Osteoblast (primary cell): ENCODE results near the gene BRK1. TPM values are rescaled to one million over a fixed set of nuclear protein-coding genes. Genes with fewer than 3 reads are reported as not detected.
"Not testable (repeated sequence)": the region's sequence is repeated elsewhere in the genome, so short reads cannot be mapped to it uniquely, and the experiment has no call there.

Experiments
- DNase-seq: peaks from one replicate; pipeline ENCODE4 v3.0.0; 2011; ENCODE audit warnings: low spot score, mixed read lengths; ENCODE audit not compliant: insufficient read length; ENCODE audit errors: missing footprints
- H2AFZ ChIP-seq: 2 replicates; pipeline ENCODE4 v1.6.0; 2011; ENCODE audit warnings: mild to moderate bottlenecking, low read length
- H3K27ac ChIP-seq: 2 replicates; pipeline ENCODE4 v1.5.1; 2011; ENCODE audit warnings: mild to moderate bottlenecking, low read depth, low read length, moderate library complexity
- H3K27me3 ChIP-seq: 2 replicates; pipeline ENCODE4 v1.6.0; 2012; ENCODE audit warnings: mild to moderate bottlenecking, control low read depth, inconsistent platforms, low read length, moderate library complexity; ENCODE audit not compliant: insufficient read depth
- H3K36me3 ChIP-seq: 2 replicates; pipeline ENCODE4 v1.5.1; 2011; ENCODE audit warnings: mild to moderate bottlenecking, low read length, control low read depth, moderate library complexity; ENCODE audit not compliant: insufficient read depth
- H3K4me1 ChIP-seq: 2 replicates; pipeline ENCODE4 v1.5.1; 2011; ENCODE audit warnings: mild to moderate bottlenecking, low read length, control low read depth, moderate library complexity; ENCODE audit not compliant: insufficient read depth
- H3K4me2 ChIP-seq: 2 replicates; pipeline ENCODE4 v1.6.0; 2011; ENCODE audit warnings: mild to moderate bottlenecking, low read length; ENCODE audit not compliant: insufficient read depth
- H3K4me3 ChIP-seq: fragments of 200-600 bp; sonication (generic); 3 replicates; pipeline ENCODE4 v1.5.1; 2012; ENCODE audit warnings: mild to moderate bottlenecking, low read length, inconsistent platforms; ENCODE audit not compliant: insufficient read depth
- H3K79me2 ChIP-seq: 2 replicates; pipeline ENCODE4 v1.6.0; 2012; ENCODE audit warnings: mild to moderate bottlenecking, low read length, control low read depth, inconsistent platforms; ENCODE audit not compliant: insufficient read depth
- H3K9me3 ChIP-seq: 2 replicates; pipeline ENCODE4 v1.5.1; 2011; ENCODE audit warnings: low read depth, low read length, control low read depth
- H4K20me1 ChIP-seq: 2 replicates; pipeline ENCODE4 v1.6.0; 2012; ENCODE audit warnings: mild to moderate bottlenecking, low read length, control low read depth; ENCODE audit not compliant: insufficient read depth
- total RNA-seq: library from RNA; depleted of rRNA; stranded (reverse); fragments of >200 nt; gene quantifications from 2 replicates; pipeline ENCODE4 v1.2.3, GENCODE V29; 2012
- TF ChIP-seq, protein P1 (sequence below): IDR thresholded peaks from 2 replicates; pipeline ENCODE4 v1.5.1; 2011; ENCODE audit warnings: mild to moderate bottlenecking, low read depth, low read length, moderate library complexity; ENCODE audit errors: extremely low read depth

BRK1 gene
- total RNA-seq, 1 donor: 114 TPM

DNA sequence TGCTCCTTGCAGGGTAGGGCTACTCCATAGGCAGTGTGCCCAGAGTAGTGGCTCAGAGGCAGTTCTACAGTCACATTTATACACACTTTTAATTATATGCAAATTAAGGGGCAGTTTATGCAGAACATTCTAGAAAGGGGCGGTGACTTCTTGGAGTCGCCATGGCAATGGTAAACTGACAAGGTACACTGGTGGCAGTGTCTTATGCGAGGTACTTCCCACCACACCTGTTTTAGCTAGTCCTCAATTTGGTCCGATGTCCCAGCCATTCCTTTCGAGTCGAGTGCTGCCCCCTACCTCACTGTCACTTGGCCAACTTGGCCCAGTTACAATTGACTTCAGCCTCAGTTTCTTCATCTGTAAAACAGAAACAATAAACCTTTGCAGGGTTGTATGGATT is 45.5 kb downstream of the BRK1 start:
- no peak for DNase-seq
- no peak overlapping the region for H3K27ac ChIP-seq
- H3K36me3 ChIP-seq: no peaks in the 10 kb centered on the region
- peaks cover 8% of the 10 kb centered on the region for H3K4me1 ChIP-seq
- H2AFZ ChIP-seq: no peak overlapping the region
- no peaks in the 10 kb centered on the region for H3K9me3 ChIP-seq
- H3K79me2 ChIP-seq: peaks cover 8% of the 10 kb centered on the region
- H4K20me1 ChIP-seq: no peaks in the 10 kb centered on the region
- TF ChIP-seq, protein P1, sequence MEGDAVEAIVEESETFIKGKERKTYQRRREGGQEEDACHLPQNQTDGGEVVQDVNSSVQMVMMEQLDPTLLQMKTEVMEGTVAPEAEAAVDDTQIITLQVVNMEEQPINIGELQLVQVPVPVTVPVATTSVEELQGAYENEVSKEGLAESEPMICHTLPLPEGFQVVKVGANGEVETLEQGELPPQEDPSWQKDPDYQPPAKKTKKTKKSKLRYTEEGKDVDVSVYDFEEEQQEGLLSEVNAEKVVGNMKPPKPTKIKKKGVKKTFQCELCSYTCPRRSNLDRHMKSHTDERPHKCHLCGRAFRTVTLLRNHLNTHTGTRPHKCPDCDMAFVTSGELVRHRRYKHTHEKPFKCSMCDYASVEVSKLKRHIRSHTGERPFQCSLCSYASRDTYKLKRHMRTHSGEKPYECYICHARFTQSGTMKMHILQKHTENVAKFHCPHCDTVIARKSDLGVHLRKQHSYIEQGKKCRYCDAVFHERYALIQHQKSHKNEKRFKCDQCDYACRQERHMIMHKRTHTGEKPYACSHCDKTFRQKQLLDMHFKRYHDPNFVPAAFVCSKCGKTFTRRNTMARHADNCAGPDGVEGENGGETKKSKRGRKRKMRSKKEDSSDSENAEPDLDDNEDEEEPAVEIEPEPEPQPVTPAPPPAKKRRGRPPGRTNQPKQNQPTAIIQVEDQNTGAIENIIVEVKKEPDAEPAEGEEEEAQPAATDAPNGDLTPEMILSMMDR: no peak
- H3K4me3 ChIP-seq: no peak overlapping the region
- no peaks in the 10 kb centered on the region for H3K27me3 ChIP-seq
- H3K4me2 ChIP-seq: no peak overlapping the region

DNA sequence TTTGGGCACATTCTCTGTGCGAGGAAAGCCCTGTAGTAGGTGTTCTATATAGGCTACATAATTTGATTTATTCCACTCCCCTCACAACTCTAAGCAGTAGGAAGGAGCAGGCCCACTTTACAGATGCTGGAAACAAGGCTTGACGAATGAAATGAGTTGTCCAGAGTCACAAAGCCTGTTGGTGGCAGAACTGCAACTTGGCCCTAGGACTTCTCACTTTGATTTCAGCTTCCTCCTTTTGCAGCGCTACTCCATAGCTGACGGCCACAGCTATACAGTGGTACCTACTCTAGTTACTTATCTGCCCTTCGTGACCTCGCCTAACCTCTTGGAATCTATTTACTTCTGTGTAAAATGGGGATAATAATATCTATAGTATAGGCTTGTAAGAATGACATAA is 46.7 kb downstream of the BRK1 start:
- Histone ChIP-seq H2AFZ (no peak overlapping the region), H3K4me2 (no peak overlapping the region), H3K36me3 (no peaks in the 10 kb centered on the region), H3K79me2 (peaks cover 11% of the 10 kb centered on the region), H3K9me3 (no peaks in the 10 kb centered on the region), H4K20me1 (no peaks in the 10 kb centered on the region), H3K4me3 (no peak overlapping the region), H3K27me3 (no peaks in the 10 kb centered on the region), H3K27ac (no peak overlapping the region), H3K4me1 (peaks cover 8% of the 10 kb centered on the region)
- TF ChIP-seq, protein P1: no peak
- no peak for DNase-seq

DNA sequence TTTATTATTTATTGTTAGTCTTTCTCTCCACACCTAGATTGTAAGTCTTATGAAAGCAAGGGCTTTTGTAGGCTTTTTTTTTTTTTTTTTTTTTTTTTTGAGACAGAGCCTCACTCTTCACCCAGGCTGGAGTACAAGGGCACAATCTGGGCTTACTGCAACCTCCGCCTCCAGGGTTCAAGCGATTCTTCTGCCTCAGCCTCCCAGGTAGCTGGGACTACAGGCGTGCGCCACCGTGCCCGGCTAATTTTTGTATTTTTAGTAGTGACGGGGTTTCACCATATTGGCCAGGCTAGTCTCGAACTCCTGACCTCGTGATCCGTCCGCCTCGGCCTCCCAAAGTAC is 48.7 kb downstream of the BRK1 start:
- Histone ChIP-seq H3K4me3 (peak overlapping the region; percentile 98), H3K4me2 (peak overlapping the region; percentile 95), H3K79me2 (peaks cover 15% of the 10 kb centered on the region), H2AFZ (peak overlapping the region; percentile 96)
- H3K4me1 ChIP-seq, H3K36me3 ChIP-seq, DNase-seq, H3K9me3 ChIP-seq, H3K27me3 ChIP-seq, H4K20me1 ChIP-seq, H3K27ac ChIP-seq: not testable (repeated sequence)

DNA sequence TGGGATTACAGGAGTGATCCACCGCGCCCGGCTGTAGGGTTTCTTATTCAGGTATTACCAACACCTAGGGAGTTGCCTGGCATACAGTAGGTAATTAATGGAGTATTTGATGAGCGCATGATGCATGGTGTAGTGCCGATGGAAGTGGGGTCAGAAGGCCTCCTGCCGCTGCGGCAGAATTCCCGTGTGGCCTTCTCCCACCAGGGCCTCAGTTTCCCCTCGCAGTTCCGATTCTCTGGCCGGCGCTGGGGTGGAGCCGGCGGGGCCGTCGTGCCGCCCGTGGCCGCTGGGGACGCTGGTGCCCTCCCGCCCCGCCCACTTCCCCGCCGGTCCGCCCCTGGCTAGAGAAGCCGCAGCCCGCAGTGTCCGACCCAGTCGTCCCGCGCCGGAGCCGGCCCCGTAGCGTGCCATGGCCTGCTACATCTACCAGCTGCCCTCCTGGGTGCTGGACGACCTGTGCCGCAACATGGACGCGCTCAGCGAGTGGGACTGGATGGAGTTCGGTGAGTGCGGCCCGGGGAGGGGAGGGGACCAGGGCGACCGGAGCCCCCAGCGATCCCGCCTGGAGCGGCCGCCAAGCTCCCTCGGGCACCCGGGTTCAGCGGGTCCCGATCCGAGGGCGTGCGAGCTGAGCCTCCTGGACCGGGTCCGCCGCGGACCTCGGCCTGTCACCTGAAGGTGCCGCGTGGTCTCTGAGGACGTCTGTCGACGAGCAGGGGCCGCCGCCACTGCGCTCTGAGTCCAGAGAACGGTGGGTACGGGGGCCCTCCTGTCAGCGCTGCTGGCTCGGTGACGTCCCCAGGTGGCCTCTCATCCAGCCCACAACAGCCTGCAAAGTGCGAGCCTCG is 49.3 kb downstream of the BRK1 start, which contains the start of gene IRAK2:
Gene IRAK2, plus strand, starts transcription at position 374 of the 848 bp plus-strand sequence. Its CDS starts 36 bp downstream, at position 410.
- peak; percentile 98 for DNase-seq
- Histone ChIP-seq H3K36me3 (no peaks in the 10 kb centered on the region), H3K9me3 (no peaks in the 10 kb centered on the region), H2AFZ (peak within 1 kb of the TSS; percentile 96), H3K79me2 (peaks cover 15% of the 10 kb centered on the region), H4K20me1 (no peaks in the 10 kb centered on the region), H3K27me3 (no peaks in the 10 kb centered on the region), H3K4me3 (peak within 1 kb of the TSS; percentile 98), H3K27ac (peak within 1 kb of the TSS; percentile 79), H3K4me1 (peaks cover 8% of the 10 kb centered on the region), H3K4me2 (peak within 1 kb of the TSS; percentile 95)
- TF ChIP-seq, protein P1: peak; percentile 45
